Activated CD4-positive, alpha-beta T cell treated with anti-CD3 and anti-CD28 coated beads for 48 hours (primary cell): Measurements from ENCODE around the gene CA4.
A peak's percentile ranks its signal among the peaks of the same experiment; 100 is the strongest.

ENCODE experiments used
- DNase-seq: peaks from one replicate; pipeline ENCODE4 v3.0.0-alpha.2; 2020

CA4 gene

GRCh38 chr17:60134396-60135150 lies 15.2 kb upstream of the CA4 start:
- peak; percentile 48 for DNase-seq

DNA sequence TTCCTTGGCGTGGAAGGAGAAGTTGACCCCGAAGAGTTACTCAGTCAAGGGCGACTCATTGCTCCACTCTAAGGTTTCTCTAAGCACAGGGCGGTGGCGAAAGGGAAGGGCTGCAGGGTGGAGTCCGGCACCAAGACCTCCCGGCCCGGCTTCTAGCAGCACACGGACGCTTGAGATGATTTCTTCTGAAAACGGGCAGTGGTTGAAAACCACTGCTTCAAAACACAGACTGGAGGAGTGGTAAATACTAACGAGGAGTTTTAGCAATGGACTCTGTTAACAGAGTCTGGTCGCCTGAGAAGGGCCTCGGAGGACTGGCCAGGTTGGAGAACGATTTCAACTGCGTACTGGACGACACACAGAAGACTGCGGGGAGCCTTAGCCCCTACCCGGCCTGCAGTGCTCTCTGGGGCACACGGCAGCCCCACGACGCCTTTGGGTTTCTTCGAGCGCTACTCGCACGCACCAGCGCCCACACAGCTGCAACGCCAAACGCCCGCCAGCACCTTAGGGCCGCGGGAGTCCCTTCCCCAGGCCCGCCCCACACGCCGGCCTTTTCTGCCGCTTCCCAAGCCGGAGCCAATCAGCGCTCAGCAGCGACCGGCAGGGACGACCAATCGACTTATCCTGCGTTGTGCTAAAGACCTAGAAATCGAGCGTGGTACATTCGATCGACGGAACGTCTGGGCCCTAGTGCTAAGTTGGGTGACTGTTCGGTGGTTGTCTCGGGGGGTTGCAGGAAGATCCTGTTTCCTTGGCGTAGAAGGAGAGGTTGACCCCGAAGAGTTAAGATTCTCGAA lies 14.4 kb upstream of the CA4 start:
- DNase-seq: peak; percentile 91

- no peak for DNase-seq
Observed at GRCh38 chr17:60135951-60136666, 13.7 kb upstream of the CA4 start.

DNA sequence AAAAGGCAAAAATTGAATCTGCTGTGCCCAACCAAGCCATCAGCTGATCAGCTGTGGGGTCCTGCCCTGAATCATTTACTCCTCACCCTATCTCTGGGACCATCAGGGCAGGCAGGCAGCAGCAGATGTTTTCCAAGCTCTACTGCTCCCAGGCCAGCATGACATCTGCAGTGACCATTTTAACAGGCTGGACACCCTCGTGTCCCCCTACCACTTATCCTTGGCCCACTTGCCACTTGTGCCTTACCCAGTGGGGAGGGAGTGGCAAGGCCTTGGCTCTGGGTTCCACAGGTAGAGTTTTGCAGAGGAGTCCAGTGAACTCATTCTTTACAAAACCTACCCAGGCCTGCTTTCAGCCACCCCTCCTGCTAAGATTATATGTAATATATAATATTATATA lies 12.0 kb upstream of the CA4 start:
- no peak for DNase-seq

GRCh38 chr17:60138769-60139437 lies 10.9 kb upstream of the CA4 start:
- no peak for DNase-seq

DNA sequence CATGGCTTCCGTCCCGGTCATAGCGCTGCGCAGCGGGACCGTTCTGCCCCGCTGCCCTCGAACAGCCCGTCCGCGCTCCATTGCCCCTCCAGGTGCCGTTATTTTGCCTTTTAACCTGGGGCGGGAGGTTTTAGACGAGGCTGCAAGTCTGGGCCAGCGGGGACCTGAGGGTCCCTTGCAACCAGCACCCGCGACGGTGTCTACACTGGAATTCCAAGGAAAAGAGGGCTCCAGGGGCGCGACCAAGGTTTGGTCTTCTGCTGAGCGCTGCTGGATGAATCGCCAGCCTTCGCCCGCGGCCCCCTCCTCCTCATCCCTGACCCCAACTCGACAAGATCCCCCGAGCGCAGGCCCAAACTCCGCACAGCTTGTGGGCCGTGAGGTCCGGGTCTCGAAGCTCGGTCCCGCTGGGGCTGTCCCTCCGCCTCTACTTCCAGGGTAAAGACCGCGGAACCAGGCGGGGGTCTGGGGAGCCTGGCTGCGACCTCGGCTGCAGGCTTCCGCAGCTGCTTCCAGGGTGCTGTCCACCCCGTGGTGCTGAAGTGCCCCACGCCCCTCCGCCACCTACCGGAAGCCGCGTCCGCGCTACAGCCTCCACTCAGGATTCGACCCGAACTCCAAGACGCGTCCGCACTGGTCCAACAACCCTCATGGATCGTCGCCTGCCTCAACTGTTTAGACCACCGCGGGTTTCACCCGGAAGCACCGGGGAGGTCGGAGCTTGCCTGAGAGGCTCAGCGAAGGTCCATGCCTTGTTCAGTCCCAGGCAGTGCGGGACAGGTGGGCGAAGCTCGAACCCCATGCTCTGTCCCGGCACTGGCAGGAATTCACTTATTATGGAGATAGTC lies 10.1 kb upstream of the CA4 start:
- DNase-seq: peak; percentile 71

DNA sequence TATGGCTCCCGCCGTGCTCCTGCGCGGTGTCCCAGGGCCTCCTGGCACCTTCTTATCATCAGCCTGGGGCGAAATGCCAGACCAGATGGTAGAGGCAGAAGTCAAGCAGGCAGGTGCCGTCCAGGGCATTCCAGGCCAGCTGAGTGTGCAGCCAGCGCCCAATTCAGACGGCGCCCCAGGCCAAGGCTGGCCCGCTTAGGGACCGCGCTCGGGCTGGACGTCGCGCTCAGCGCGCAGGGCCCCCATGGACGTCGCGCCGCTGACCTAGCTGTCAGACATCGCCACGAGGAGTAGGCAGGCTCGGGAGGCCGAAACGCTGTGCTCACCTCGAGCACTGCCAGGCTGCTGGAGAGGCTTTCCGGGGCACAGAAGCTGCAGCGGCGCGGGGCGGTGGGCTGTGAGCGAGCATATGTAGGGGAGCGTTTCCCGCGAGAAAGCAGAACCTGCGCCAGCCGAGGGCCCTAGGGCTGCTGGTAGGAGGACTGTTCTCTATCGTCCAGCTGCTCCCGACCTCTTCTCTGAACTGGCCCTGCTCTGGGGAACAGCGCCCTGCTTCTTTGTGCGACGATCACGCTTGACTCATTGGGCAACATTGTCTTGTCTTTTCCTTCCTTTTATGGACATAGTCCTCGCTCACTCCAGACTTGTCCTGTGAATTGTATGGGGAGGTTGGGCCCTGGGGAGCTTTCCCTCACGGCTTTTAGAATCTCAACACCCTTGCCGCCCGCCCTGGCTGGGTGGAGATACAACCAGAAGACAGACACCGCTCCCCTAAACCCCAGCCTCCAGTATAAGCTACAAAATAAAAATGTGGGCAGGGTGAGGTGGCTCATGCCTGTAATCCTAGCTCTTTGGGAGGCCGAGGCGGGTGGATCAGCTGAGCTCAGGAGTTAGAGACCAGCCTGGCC lies 8.4 kb upstream of the CA4 start:
- no peak for DNase-seq

GRCh38 chr17:60142872-60143499 lies 6.8 kb upstream of the CA4 start:
- DNase-seq: peak; percentile 89

- no peak for DNase-seq
Observed at GRCh38 chr17:60145006-60145935, 4.5 kb upstream of the CA4 start.

DNA sequence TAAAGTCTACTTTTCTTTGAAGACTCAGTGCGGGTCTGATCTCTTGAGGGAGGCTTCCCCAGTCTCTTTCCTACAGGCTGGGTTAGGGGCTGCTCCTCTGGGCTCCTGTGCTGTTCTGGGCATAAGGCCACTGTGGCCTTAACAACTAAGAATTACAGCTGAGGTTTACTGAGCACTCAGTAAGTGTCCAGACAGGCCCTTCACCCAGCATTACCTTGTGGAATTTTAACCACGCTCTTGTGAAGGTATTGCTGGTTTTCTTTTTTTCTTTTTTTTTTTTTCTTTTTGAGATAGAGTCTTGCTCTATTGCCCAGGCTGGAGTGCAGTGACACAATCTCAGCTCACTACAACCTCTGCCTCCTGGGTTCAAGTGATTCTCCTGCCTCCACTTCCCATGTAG lies 3.6 kb upstream of the CA4 start:
- no peak for DNase-seq

- no peak for DNase-seq
Observed at GRCh38 chr17:60147553-60148223, 2.1 kb upstream of the CA4 start.

DNA sequence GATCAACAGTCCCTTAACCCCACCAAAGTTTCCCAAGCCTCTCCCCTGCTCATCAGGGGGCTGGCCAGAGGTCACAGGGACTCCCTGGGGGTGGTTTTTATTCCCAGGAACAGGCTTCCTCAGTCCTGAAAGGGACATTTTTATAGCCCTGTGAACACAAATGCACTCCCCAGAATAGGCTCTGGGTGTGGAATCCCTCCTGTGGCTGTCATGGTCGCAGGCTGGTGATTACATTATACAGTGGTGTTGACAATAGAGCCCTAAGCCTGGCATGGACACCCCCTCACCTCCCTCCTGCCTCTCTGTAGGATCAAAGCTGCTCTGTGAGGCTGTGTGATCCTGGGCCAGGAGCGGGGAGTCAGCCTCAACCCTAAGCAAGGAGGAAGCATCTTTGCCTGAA lies 1.4 kb upstream of the CA4 start:
- no peak for DNase-seq

DNA sequence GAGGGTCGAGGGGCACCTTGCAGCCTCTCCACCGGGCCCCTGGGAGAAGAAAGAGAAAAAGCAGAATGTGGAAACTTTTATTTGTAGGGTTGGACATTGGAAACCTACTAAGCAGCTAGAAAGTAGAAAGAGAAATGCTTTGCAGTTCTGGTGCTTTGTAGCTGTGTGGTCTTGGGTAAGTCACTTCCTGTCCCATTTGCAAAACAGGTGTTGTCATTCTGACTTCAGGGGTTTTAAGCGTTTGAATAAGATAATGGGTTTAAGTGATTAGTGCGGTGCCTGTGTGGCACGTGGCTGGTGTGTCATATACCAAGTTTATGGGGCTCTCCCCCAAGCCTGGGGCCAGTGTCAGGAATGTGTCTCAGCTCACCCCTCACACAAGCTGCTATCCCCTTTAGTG lies 1.6 kb downstream of the CA4 start:
- DNase-seq: peak; percentile 45

GRCh38 chr17:60153606-60154390 lies 4.0 kb downstream of the CA4 start:
- DNase-seq: no peak

- DNase-seq: no peak
Observed at GRCh38 chr17:60154616-60155426, 5.0 kb downstream of the CA4 start.

GRCh38 chr17:60155427-60155814 lies 5.6 kb downstream of the CA4 start:
- no peak for DNase-seq

GRCh38 chr17:60155815-60156214 lies 6.0 kb downstream of the CA4 start:
- DNase-seq: no peak
